GM18499 (cell line): ENCODE data around the gene WNT7B.

Experiments used
- ATAC-seq: cut with Tn5 transposase; IDR thresholded peaks from one replicate; pipeline ENCODE4 v1.9.1; 2021; ENCODE audit warnings: moderate number of reproducible peaks; ENCODE audit not compliant: insufficient read depth, unreplicated experiment

The WNT7B gene

GRCh38 chr22:45893516-45893915 lies 83.4 kb downstream of the WNT7B start:
- no peak for ATAC-seq

DNA sequence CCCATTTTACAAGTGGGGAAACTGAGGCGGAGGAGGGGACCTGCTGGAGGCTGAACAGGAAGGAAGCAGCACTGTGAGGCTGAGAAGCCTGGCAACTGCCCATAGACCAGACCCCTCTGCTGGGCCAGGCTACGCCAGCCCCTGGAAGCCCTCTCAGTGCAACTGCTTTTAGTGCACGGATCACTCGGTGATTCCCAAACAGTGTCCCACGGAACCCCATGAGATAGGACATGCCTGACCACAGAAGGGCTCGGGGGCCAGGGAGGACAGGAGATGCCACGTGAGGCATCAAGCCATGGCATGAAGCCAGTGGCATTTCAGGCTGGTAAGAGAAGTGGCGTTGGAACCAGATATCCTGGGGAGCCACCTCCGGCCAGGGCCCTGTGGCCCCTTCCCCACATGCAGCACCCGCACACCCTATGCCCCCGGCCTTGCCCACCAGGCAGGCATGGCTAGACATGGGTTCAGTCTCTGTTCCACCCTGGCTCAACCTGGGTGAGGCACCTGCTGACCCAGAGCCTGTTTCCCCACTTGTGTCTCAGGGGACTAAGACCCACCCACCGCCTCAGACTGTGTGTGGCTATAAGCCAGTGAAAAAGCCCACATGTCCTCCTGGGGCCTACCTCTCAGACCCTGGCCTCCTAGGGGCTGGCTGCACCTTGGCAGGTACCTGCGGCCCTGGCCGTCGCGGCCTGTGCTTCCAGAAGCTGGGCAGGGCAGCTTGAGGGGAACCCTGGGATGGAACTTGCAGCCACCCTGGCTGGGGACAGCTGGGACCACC lies 84.1 kb downstream of the WNT7B start:
- ATAC-seq, result no peak

DNA sequence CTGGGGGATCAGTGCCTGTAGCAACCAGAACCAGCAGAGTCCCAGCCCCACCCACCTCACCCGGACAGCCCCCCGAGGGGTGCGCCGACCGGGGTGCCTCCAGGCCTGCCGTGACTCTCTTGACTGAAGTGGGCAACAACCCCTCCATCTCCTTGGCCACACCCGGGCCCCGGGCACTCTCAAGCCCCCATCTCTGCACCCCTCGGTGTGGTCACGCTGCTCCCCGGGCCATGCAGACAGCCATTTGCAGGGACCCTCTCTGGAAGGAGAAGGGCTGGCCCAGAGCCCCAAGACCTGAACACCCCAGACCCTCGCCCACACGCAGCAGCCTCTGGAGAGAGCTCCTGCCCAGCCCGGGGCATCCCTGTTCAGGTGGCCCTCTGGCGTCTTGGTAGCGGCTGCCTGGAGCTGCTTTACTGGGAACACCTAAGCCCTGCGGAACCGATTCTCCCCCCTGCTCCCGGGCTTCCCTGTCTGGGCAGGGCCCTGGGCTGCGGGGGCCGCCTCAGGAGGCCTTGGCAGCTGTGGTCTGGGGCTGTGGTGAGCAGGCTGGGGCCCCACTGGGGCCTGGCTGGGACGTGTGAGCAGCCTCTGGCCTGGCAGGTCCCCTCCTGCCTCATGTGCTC lies 84.9 kb downstream of the WNT7B start:
- no peak for ATAC-seq

- ATAC-seq, result no peak
These were observed 85.4 kb downstream of the WNT7B start for GRCh38 chr22:45891471-45891995.

DNA sequence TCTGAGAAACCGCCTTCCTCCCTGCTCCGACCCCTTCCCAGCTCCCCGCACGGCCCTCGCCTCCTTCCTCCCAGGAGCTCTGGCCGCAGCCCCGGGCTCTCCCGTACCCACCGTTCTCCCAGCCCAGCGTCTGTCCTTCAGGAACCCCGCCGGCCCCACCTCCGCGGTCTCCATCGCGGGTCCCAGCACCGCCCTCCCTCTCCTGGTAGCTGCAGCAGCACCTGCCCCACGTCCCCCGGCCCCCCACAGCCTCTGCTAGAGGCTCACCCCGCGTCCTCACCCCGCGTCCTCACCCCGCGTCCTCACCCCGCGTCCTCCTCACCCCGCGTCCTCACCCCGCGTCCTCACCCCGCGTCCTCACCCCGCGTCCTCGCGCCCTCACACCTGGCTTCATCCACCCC lies 85.9 kb downstream of the WNT7B start:
- ATAC-seq, result no peak

DNA sequence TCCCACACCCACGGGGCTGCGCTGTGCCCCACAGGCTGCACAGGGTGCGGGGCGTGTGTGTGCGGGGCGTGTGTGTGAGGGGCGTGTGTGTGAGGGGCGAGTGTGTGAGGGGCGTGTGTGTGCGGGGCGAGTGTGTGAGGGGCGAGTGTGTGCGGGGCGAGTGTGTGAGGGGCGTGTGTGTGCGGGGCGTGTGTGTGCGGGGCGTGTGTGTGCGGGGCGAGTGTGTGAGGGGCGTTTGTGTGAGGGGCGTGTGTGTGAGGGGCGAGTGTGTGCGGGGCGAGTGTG lies 86.7 kb downstream of the WNT7B start:
- no peak for ATAC-seq

- ATAC-seq, result no peak
These were observed 87.2 kb downstream of the WNT7B start for GRCh38 chr22:45889539-45890350.

DNA sequence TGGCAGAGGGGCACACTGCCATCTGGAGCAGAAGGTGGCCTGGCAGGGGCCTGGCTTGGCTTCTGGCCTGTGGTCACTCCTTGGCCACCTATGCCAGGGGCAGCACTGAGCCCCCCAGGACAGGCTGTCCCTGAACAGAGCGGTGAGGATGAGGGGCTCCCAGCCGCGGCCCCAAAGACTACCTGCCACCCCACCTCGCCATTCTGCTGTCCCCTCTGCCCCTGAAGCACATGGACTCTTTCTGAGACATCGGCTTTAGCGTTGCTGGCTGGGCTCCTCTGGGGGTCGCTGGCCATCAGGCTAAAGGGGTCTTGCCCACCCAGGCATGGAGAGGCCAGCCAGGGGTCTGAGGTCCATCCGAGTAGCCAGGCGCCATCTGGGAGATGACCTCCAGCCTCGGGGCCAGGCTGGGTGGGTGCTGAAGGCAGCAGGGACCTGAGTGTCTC lies 87.8 kb downstream of the WNT7B start:
- no peak for ATAC-seq

- ATAC-seq, result no peak
These were observed 88.5 kb downstream of the WNT7B start for GRCh38 chr22:45888221-45889092.

- ATAC-seq, result no peak
These were observed 89.5 kb downstream of the WNT7B start for GRCh38 chr22:45887202-45888131.

- no peak for ATAC-seq
These were observed 90.4 kb downstream of the WNT7B start for GRCh38 chr22:45886540-45886939.

DNA sequence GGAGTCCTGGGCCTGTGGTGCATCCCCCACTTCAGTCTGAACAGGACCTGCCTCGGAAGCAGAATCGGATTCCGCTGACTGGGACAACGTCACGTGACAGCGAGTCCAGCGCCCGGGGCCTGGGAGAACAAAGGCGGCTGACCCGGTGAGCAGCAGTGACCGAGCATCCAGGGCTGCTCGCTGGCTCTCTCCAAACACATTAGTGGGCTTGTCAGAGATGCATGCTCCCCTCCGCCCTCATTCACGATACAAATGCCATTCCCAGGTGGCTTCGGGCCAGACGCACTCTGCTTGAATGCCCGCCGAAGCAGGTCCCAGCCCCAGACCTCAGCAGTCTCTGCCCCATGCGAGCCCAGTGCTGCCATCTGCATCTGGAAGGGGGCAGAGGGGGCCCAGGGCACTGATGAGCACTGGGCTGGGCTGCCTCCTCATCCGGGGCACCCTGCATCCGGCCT lies 91.0 kb downstream of the WNT7B start:
- no peak for ATAC-seq

- no peak for ATAC-seq
These were observed 91.7 kb downstream of the WNT7B start for GRCh38 chr22:45885171-45885840.

DNA sequence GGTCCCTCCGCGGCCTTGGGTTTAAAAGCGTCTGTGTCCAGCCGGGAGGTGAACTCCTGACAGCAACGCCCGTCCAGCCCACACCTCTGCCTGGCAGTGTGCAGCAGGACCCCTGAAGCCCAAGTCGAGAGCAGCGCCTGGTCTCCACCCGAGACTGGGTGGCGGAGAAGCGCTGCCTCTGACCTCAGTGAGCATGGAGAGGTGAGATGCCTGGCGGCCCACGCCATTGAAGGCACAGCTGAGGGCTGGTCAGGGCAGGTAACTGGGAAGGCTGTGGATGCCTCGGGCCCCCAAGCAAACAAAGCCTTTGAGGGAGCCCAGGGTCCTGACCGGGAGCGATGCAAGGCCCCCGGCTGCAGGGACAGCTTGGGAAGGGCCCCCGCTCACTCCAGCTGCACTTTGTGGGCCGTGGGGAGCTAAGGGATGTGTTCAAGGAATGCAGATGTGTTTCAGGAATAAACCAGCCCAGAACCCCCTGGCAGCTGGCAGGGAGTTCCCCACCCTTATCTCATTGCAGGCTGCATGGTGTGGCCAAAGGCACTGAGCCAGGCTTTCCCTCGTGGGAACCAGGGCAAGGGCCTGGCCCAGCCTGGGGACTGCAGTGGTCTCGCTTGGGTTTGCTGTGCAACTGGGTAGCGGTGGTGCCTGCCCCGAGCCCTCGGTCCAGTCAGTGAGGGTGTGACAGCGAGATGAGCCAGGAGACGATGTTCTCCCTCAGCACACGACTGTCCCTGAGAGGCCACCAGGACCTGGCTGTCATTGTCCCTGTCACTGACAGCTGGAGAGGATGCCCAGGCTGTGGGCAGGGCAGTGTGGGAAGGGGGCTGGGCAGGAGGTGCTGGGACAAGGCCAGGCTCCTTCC lies 92.5 kb downstream of the WNT7B start:
- ATAC-seq, result no peak

DNA sequence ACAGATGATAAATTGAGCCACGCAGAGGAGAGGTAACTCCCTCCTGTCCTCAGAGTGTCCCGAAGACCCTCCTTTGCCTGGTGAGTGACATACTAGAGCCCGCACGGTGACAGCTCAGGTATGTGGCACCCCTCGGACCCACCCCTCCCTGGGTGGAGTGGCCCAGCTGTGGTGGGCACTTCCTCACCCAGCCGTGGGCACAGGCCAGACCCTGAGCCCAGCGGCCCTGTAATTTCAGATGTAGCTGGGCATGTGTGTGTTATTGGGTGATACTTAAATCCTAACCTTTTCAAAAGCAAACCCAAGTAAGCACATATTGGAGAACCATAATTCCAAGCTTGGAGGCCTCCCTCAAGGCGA lies 93.2 kb downstream of the WNT7B start:
- no peak for ATAC-seq

DNA sequence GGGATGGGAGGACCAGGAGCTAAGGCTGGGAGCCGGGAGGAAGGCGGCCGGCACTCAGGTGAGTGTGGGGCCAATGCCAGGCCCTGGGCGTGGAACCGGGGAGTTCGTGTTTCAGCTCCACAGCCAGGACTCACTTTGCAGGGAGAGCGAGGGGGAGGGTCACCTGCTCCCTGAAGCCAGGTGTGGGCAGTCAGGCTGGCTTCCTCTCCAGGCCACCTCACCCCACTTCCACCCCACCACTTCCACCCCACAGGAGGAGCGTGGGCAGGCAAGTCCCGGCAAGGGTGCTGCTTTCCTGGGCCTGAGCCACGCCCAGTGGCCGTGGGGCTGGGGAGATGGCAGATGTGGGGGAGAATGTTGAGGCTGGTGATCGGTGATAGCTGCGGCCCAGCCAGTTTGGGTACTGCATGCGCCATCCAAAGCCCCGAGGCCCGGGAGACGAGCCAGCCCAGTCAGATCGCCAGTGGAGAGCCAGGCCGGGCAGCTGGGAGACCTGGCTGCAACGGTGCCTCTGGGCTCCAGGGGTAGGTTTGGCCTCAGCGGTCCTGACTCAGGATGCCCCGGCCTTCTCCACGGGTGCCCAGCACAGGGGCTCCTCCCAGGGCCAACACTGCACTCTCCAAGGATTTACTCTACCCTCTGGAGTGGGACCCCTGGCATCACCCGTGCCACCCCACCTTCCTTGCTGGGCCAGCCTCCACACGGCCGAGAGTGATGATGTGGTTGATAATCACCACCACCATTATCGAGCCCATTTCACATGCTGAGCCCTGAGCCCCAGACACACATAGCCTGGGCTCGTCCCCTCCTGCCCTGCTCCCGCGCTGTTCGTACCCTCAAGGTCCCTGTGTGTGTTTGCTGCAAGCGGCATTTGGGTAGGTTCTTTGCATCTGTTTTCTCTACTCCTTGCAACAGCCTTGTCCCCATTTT lies 93.8 kb downstream of the WNT7B start:
- ATAC-seq, result no peak

GRCh38 chr22:45881524-45881875 lies 95.5 kb downstream of the WNT7B start:
- no peak for ATAC-seq
